NCI-H2107 (cell line): ENCODE results near the gene BEND6.

ENCODE experiments used
- DNase-seq: peaks from one replicate; lab custom pipeline; 2025; lab: John Stamatoyannopoulos, UW

Gene BEND6

DNA sequence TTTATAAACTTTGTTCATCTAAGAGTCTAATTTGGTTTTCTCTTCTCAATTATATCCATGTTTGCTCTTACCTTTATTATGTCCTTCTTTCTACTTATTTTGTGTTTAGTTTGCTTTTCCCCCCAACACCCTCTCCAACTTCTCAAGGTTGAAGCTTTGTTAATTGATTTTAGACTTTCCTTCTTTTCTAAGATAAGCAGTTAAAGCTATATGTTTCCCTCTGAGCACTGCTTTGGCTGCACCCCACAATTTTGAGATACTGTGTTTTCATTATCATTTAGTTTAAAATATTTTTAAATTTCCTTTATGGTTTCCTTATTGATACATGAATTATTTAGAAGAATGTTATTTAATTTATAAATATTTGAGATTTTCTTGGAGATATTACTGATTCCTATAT, 13.9 kb upstream of the BEND6 start:
- DNase-seq = no peak

DNA sequence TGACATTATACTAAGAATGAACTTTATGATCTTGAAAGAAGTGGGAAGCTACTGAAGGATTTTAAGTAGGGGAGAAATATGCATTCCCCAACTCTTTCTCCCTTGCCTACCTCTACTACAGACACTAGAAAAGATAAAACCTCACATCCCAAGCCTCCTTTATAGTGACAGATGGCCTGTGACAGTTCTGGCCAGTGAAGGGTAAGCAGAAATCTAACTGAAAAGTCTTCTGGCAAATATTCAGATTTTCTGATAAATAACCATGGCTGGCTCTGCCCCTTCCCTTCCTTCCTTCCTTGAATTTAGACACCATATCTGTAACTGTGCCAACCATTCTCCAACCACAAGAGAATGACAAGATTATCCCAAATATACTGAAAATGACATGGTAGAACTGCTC, 10.2 kb upstream of the BEND6 start:
- DNase-seq = no peak

GRCh38 chr6:56946368-56946767, 8.5 kb upstream of the BEND6 start:
- no peak for DNase-seq

- DNase-seq = no peak
Measured at GRCh38 chr6:56947924-56948323, 7.0 kb upstream of the BEND6 start.

DNA sequence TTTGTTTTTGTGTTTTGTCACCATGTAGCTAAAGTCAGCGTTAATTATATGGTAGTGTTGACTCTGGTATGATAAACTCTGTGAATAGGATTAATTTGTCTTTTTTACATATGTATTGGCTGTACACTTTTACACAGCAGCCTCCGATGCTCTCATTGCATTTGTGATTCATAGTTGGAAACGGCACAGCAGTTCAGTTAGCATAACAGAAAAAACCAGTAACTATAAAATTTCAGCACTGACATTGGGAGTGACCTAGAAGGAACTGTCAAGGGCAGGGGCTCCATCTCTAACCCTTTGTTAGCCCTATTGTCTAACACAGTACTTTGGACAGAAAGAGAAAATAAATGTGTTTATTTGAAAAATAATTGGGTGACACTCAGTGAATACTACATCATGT, 5.6 kb upstream of the BEND6 start:
- no peak for DNase-seq

GRCh38 chr6:56949925-56950495, 4.9 kb upstream of the BEND6 start:
- no peak for DNase-seq

- no peak for DNase-seq
Measured at GRCh38 chr6:56951049-56951831, 3.7 kb upstream of the BEND6 start.

DNA sequence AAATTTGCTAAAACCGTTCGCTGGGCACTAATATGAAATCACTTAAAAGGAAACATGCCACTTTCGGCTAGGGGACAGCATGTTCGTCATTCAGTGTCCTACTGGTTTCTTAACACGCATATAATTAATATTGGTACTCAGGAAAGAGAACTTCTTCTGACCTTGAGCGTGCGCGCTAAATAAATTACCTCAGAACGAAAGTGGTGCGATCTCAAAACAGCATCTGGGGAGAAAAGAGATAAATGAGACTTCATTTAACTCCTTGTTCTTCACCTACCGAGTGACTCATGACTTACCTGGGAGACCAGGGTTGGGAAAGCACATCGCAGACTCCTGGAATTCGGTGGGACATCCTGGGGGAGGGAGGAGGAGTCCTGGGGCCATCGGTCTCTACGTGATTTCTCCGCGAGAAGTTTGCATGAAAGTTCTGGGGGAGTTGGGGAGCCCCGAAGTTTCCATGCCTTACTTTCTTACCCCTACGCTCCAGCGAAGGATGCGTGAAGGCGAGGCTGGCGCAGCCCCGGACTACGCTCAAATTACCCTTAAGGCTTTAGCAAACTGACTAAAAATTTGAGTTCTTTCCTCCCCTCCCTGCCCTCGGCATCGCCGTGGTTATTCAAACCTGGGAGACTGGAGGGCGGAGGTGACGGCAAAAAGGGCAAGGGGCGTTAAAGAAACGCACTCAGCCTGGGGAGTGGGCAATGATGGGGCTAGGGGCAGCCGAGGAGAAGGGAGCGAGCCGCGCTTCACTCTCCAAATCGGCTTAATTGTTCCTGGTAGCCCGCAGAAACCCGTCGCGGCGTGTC, 1.1 kb upstream of the BEND6 start:
- no peak for DNase-seq

GRCh38 chr6:56955171-56956155, 556 bp downstream of the BEND6 start:
- peak; percentile 32 for DNase-seq

DNA sequence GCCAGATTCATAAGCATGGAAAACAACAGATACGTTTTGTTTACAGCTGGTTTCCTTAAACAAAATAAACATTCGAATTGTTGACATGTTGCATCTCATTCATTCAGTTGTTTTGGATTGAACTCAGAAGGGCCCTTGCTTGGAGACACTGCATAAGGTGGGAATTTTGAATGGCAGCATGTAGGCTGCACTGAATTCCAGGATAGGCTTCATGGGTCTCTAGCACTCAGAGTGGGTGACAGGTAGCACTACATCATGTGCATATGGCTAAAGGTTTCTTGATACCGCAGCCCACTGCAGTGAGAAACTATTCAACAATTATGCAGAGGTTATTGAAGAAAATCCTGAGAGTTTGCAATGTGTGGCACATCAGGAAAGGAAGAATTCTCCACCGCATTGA, 1.6 kb downstream of the BEND6 start:
- no peak for DNase-seq

DNA sequence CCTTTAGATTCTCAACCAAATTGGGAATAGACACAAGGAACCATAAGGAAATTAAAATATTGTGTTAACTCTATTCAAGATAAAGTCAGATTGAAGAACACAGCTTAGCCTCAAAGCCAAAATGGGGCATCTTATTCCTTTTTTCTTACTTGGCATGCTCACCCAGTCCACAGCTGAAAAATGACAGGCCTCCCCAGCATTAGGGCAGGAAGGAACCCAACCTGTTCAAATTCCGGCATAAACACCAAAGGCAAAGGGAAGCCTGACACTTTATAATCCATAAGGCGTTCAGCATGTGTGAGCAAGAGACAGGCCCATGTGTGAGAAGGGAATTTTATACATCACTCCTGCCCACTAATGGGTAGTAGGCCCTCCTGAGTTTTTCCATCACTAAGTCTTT, 2.9 kb downstream of the BEND6 start:
- no peak for DNase-seq

DNA sequence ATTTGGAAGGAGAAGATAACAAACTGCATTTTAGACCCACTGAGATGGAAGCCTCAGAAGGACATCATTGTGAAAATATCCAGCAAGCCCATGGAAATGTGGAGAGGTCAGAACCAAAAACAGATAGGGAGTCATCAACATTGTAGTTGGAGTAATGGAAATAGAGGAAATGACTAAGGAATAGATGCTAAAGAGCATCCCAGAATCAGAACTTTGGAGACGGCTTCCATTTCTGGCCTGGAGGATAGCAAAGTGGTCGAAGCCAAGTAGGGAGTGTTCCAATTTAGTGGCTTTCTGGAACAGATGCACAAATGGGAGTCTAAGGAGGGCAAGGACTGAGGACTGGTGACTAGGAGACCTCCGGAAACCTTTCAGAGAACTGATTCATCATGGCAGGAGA, 3.6 kb downstream of the BEND6 start:
- no peak for DNase-seq

DNA sequence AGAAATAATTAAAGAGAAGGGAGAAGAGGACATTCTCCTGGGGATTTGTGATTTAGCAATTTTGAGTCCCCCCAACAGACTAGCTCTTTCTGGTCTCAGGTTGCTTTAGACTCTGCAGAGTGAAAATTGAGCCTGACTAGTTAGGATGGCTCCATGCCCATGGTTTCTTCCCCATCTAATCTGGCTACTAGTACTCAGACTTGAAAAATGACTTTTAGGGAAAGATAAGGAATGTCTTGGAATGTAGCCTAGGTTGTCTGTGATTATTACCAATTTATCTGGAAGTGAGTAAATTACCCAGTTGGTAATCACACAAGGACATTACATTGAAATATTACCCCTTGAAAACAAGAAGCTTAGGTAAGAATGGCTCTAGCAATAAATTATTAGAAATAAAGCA, 4.2 kb downstream of the BEND6 start:
- no peak for DNase-seq

DNA sequence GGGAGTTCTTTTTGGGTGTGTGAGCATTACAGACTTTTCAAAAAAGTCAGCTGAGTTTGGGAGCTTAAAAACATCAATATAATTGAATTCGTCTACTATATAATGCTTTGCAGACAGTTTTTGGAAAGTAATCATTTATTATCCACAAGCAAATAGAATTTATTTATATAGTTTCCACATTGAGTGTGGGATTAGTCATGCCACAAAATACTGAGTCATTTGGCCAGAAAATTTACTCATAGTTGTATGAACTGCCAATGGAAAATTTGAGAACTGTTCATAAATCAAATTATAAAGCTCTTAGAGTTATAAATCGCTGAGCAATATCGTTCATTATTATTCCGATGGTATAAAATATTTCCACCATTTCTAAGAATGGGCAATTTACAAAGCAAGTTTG, 5.0 kb downstream of the BEND6 start:
- DNase-seq = no peak

GRCh38 chr6:56961151-56961550, 6.2 kb downstream of the BEND6 start:
- DNase-seq = no peak

- no peak for DNase-seq
Measured at GRCh38 chr6:56962441-56962840, 7.5 kb downstream of the BEND6 start.

DNA sequence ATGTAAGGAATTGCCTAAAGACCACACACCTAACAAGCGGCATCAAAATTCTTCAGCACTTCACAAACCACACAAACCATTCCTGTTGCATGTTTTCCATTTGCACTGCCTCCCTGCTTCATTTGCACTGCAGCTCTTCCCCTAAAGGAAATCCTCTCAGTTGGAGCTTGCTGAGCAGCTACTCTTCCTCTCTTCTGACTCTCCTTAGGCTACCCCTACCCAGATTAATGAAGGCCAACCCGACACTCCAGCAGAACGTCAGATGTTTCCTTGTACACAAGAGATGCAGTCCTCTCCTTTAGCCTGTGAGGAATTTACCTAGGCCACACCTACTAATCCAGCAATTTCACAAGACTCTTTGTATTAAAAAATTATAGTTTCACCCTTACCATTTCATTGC, 8.1 kb downstream of the BEND6 start:
- no peak for DNase-seq

DNA sequence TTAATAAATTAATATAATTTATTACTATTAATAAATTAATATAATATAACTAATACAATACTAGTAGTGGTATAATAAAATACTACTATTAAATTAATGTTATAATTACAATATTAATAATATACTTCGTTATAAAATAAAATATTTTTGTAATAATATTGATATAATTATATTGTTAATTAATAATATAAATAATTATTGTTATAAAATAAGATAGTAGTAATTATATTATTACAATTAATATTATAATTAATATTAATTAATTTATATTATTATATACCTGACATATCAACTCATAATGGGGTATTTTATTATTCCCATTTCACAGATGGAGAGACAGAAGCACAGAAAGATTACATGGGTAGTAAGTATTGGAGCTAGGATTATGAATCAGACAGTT, 8.9 kb downstream of the BEND6 start:
- no peak for DNase-seq

DNA sequence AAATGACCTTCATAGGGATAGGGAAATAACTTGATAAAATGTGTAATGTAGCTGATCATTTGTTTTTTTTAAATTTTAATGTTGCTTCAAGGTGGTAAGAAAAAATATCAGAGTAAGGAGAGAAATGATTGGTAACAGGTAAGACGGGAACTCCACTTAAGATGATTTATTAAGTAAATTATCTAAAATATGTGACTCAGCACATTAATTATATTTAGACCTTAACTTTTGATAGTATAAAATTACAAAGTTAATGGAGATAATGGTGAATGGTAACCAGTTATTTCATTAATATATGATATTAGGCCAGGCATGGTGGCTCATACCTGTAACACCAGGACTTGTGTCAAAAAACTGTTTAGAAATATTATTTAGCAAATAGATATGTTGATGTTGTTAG, 10.2 kb downstream of the BEND6 start:
- no peak for DNase-seq

GRCh38 chr6:56970849-56971248, 15.9 kb downstream of the BEND6 start:
- no peak for DNase-seq

- no peak for DNase-seq
Measured at GRCh38 chr6:56977192-56977591, 22.3 kb downstream of the BEND6 start.

GRCh38 chr6:56978530-56978929, 23.6 kb downstream of the BEND6 start:
- no peak for DNase-seq
